Stimulated activated CD8-positive, alpha-beta memory T cell treated with anti-CD3 and anti-CD28 coated beads, Interleukin-7, amount 100 ng/mL, for 4 hours (primary cell): ENCODE results near the gene AGAP3.

ENCODE experiments used
- DNase-seq, 2 donors: peaks; one replicate each; pipeline ENCODE4 v3.0.0-alpha.2; 2020; ENCODE audit warnings: low read depth in 2 of 2

The AGAP3 gene

DNA sequence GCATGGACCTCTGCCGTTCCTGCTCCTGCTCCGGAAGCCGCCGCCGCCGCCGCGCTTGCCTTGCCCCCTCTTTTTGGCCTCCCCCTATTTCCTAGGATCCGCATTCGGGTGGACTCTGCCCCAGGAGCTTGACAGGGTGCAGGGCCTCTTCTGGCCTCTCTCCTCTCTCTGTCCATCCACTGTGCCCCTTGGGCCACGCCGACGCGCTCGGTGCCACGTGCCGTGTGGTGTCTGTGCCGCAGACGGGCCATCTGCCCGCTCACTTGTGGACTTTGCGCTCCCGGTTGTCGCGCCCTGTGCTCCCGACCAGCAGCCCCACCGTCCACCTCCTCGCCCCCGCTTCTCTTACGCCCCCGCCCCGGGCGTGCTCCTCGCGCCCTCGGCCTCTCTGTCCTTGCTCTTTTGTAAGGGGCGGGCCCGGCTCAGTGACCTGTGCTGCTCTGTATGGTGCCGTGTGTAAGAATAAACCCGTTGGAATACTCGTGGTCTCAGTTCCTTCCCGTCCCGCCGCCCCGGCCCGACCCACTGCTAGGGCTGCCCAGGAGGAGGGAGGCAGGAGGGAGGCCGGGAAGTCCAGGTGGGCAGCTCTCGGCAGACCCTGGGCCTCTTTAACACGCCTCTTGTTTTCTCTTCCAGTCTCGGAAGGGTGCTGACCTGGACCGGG lies 37.0 kb downstream of the AGAP3 start:
- DNase-seq: no peak

DNA sequence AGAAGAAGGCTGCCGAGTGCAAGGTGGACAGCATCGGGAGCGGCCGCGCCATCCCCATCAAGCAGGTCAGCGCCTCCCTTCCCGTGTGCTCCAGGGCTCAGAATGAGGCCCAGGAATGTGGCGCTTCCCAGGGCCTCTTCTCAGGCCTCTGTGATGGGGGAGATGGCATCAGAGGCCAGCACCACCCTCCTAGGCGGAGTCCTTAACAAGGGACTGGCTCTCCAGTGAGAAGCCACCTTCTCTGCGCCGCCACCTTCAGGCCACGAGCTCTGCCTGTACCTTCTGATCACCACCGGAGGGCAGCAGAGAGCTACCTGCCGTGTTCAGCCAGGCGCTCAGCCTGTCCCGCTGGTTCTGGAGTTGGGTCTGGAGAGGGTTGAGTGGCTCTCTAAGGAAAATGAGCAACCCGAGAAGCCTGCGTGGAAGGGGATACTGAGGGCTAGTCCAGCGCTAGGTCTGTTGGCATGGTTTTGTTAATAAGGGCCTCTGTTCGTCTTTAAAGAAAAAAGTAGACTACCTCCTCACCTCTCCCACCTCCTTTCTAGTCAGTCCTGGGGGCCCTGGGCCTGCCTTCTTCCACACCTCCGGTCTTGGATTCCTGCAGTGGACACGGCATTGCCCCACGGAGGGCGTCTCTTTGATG lies 37.7 kb downstream of the AGAP3 start:
- peak; percentile 62 to 66 for DNase-seq

DNA sequence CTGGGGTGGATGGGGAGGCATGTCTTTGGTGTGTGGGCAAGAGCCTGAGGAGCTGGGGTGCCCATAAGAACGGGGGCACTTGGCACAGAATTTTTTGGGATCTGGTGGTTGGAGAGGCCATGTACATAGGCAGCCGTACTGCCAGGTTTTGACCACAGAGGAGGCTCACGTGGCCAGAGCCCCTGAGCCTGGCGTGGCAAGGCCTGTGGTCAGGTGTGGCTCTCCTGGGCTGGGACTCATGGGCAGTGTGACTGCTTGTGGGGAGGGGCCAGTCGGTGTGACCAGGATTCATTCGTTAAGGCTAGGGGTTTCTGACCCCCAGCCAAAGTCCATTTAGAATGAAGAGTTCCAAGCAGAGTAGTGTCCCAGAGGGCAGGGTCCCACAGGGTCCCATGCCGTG lies 38.2 kb downstream of the AGAP3 start:
- no peak for DNase-seq

DNA sequence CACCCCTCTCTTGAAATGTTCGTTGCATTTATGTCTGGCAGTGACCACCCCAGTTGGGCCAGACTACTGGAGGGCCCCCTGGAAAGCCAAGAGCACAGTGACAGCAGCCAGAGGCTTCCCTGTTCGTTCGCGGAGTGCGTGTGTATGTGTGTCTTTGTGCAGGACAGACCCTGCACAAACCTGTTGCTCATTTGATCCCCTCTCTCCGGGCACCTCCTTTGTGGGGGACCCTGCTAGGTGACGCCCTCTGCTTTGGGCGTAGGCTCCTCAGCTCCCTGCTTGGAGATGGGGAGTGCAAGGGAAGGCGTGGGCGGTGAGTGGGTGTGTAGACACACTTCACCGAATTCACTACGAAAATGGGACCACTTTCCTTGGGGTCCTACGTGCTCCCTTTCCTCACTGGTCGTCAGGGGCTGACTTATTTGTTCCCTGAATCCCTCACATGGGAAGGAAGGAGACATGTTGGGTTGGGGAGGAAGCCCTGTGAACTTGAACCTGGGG lies 38.7 kb downstream of the AGAP3 start:
- no peak for DNase-seq

DNA sequence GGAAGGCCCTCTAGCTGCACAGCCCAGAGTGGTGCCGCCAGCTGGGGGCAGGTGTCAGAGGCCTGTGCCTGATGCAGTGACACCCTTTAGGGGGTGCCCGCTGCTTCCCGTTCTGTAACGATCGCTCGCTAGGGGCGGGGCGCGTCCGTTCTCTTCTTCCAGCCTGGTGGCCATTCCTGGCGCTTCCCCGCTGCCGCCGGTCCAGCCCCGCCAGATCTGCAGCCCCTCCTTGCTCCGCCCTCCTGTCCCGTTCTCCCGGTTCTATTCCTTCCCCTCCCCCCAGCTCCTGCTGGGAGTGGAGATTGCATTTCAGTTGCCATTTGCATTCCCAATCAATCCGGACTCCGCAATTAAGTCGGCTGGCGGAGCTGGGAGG lies 39.2 kb downstream of the AGAP3 start:
- no peak for DNase-seq

DNA sequence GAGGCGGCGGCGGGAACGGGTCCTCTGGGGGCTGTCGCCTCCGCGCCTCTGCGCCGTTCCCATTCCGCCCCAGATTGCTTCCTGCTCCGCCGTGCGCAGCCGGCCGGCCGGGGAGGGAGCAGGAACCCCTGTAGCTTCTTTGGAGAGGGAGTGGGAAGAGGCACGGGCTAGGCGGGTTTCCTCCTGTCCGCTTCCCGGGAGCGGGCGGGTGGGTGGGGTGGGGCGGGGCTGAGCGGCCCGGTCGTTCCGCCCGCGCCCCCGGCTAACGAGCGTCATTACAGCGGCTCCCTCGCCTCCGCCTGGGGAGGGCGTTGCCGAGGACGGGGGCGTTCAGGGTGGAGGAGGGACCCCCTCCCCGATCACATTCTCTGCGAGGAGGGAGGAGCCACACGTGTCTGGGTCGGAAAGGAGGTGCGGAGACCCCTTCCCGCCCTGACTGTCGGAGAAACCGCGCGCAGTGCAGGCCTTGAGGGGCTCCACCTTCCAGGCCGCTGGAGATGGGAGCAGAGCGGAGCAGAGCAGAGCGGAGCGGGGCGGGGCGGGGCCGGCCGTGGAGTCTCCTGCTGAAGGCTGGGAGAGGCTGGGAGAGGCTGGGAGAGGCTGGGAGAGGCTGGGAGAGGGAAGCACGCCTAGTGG lies 39.7 kb downstream of the AGAP3 start:
- DNase-seq: no peak

DNA sequence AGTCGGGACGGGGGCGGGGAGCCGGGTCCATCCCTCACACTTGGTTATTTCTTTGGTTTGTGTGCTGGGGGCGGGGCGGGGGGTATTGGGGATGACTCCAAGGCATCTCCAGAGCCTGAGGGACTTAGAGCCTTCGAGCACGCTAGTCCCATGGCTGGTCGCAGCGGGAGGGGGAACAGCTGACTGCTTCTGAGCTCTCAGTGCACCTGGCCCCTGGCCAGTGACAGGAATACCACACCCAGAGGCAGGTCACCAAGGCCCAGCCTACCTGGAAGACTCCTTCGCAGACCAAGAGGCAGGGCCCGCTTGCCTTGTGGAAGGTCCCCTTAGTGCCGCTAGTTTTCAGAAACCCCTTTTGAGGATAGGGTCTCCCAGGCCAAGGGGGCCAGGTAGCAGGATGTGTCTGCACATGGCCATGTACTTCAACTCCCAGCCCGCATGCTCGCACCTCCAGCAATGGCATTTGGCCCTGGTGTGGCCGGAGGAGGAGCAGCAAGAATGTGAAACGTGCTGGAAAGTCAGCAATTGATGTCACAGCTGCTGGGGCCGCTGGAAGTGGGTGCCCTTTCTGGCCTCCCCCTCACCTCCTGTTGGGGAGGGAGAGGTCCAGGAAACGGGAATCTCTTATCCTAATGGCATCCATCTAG lies 40.3 kb downstream of the AGAP3 start:
- DNase-seq: no peak

DNA sequence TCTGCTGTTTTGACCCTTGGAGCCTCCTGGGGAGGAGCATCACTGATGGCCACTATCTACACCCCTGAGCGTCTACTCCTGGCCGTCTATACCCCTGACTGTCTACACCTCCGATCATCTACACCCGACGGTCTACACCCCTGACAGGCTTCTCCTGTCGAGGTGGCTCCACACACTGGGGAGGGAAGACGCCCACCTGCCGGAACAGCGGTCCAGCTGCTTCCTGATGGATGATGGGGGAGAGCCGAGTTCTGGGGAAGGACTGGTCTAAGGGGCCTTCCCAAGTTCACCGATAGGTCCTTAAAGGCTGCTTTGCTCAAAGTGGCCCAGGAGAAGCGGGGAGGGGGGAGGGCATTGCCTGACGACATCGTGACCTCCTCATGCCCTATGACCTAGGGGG lies 41.9 kb downstream of the AGAP3 start:
- DNase-seq: no peak

DNA sequence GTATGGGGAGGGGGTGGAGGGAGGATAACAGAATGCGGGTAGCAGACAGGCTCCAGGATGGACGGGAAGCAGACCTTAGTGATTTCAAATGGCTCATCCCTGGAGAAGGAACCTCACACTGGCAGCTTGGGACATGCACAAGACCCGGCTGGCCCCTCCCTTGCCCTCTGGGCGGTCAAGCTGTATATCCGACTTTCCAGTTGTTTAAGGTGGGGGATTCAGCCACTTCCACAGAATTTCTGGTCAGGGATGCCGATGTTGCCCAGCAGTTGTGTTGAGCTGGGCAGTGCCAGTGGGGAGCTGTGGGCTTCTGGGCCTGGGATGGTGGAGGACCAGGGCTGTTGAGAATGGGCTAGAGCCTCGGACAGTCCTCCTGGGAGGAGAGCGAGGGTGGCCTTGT lies 42.4 kb downstream of the AGAP3 start:
- DNase-seq: no peak

DNA sequence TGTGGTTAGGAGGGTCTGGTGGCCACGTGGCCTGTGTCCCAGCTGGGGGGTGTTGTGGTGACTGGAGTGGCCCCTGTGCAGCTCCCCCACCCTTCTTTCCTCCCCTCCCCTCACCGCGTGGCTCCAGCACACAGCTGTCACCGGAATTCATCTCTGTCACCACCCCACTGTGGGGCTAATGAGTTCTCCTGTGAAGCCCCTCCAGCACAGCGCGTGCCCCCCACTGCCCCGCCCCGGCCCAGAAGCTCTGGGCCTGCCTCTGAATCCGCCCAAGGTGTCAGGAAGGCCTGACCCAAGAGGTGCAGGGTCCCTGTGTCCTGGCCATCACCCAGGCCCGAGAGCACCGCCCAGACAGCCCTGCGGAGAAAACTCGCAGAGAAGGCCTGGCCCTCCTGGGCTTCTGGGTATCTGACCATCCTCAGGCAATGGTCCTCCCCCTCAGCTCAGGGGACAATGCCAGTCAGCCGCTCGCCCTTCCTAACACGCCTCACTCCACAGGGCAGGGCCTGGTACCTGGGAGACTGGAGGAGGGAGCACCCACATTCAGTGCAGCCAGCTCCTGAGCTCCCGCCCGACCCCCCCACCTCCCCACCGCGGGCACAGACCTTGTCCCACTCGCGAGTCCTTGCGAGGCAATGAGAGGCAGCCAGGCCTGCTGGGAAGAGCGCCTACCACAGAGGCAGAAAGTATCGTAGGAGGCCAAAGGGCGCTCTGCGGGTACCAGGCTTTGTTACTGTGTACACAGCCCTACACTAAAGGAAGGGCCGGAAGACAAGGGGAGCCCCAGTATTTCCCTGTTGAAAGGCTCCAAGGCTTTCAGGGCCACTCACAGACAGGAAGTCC lies 43.1 kb downstream of the AGAP3 start:
- no peak for DNase-seq

DNA sequence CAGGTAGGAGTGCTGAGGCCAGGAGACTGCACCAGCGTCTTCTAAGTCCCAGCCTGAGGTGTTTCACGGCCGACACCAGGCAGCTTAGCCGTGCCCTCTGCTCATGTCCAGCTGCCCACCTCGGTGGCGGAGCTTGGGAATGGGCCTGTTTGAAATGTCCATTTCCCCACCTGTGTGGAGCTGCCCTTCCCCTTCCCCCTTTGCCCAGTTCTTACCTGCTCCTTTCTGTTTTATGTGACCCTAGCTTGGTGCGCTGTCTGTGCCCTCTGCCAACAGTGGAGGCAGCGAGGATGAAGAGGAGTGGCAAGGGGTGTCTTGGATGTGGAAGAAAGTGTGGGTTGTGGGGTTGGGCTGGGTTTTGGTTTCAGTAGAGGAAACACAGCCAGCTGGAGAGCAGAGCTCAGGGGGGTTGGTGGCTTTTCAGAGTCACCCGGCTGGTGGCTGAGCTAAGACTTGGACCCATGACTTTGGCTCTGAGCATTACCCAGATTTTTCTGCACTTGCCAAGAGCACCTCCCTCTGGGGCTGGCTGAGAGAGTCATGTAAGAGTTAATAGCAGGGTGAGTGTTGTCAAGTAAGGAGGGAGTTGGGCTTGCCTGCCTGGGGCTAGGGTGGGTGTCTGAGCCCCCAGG lies 43.8 kb downstream of the AGAP3 start:
- no peak for DNase-seq

DNA sequence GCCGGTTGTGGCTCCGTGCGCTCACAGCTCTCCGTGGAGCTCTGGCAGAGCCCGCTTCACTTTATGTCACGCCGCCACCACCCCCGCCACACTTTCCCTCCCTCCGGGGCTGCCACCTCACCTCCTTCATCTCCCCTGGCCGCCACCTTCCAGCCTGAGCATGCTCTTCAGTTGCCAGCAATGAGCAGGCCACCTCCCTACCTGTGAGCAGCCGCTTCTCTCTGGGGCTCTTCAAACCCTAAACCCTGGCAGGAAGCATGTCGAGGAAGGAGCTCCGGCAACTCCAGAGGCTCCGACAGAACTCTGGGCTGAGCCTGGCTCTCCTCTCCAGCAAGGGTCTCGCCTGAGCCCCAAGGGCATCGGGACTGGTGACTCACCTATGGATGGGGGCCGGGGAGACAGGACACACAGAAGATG lies 44.5 kb downstream of the AGAP3 start:
- no peak for DNase-seq

DNA sequence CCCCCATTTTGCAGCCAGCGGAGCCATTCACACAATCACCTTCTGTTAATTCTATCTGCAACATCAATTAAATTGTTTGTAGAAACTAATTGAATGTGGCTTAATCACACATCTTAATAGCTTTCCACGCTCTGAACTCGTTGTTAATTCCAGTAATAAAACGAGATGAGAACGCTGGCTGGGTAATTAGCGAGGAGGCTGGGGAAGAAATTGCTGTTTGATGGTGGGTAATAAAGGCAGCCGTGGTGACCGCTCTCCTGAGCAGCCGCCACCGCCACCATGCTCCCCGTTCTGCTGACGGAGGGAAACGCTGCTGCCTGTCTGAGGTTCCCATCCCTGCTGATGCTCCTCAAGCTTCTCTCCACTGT lies 44.9 kb downstream of the AGAP3 start:
- DNase-seq: no peak

DNA sequence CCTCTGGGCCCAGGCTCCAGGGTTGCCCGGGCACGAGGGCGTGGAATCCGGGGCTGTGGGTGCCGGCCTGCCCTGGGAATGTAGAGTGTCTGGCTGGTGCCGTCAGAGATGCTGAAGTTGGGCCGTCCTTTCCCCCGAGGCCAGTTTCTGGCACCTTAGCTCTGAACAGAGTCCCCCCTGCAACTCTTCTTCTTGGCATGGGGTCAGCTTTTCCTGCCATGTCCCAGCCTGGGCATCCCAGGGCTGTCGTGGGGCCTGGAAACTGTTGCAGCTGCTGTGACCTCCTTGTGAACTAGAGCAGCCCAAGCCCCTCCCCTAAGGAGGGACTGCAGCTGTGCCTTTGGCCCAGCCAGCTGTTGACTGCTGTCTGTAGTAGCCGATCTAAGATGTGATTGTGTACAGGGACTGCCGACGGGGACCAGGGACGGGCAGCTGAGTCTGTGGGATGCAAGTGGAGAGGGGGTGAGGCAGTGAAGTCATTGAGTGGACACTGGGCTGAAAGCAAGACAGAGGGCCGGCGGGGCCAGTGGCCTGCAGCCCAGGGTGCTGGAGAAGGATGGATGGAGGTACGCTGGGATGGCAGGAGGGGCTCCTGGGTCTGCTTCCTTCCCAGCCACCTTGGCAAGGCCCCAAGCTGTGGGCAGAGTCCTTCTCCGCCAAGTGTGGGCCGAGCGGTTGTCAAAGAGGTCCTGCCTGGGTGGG lies 45.5 kb downstream of the AGAP3 start:
- no peak for DNase-seq

DNA sequence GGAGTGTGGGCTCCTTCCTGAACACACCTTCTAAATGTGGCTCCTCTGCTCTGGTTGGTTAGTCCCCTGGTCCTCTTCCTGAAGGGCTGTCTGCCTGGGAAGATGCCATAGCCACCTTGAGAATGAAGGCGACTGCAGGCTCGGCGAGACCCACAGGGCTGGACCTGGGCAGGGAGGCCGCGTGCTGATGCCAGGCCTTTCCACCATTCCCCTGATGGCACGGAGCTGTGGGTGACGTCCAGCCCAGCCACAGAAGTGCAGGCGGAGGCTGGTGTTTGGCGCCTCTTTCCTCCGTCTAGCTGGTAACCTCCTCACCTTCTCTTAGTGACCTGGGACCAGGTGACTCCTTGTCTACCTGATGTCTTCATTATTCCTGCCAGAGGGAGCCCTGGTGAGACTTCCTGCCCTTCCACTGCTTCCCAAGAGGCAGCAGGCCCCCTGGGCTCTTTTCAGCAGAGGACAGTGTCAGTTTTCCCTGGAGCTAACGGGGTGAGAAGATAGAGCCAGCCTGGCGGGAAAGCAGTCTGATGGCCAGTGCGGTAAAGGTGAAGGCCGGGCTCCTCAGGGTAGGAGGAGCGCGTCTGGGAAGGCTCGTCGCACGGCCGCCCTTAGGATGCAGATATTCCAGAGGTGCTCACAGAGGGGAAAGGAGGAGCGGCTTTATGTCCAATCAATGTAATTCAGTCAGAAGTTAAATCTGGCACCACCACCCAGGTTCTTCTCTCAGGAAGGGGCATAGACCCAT lies 46.4 kb downstream of the AGAP3 start:
- no peak for DNase-seq

DNA sequence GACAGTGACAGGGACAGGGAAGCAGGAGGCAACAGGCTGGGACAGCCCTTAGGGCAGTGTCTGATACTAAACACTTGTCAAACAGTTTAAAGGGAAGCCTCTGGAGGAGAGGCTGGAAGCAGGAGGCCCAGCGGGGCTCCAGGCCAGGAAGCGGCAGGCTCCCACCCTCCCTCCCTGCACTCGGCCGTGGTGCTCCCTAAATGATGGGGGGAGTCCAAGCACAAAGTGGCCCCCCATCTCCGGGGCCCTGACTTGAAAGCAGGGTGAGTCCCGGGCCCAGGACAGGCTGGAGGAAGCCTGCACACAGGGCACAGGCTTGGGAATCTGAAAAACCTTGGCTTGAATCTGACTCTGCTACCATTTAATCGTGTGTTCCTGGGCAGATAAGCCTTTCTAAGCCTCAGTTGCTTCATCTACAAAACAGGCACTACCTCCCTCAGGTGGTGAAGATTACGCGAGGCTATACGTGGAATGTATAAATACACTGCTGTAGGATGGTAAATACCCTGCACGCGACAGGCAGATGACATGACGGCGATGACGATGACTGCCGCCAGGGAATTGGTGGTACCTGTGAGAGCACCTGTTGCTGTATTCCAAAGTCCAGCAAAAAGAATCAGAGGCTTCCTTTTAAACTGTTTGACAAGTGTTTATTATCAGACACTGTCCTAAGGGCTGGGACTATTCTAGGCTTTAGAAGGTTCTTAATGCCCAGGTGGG lies 47.2 kb downstream of the AGAP3 start:
- DNase-seq: no peak

DNA sequence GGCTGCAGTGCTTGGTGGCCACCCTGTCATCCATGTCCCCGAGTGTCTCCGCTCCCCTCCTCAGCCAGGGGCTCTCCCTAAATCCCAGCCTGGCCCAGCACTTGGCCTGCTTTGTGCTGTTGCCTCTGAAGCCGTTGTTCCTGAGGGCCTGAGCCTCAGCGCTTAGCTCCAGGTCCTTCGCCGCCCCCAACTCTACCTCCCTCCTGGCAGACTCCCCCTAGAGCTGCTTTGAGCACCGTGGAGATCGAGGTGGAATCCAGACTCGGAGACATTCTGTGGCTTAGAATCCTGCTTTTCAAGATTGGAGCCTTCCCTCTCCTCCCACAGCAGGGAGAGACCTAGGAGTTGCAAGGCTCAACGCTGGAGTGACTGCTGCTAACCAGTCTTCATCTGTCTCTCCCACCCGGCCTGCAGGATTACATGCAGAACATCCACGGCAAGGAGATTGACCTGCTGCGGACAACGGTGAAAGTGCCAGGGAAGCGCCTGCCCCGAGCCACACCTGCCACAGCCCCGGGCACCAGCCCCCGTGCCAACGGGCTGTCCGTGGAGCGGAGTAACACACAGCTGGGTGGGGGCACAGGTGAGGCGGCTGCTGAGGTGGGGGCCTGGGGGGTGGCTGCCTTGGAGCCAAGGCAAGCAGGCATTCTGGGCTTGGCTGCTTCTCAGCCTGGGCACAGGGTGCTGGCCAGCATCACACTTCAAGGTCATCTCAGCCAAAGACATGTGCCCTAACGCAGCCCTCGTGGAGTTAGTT lies 47.9 kb downstream of the AGAP3 start:
- DNase-seq: no peak

DNA sequence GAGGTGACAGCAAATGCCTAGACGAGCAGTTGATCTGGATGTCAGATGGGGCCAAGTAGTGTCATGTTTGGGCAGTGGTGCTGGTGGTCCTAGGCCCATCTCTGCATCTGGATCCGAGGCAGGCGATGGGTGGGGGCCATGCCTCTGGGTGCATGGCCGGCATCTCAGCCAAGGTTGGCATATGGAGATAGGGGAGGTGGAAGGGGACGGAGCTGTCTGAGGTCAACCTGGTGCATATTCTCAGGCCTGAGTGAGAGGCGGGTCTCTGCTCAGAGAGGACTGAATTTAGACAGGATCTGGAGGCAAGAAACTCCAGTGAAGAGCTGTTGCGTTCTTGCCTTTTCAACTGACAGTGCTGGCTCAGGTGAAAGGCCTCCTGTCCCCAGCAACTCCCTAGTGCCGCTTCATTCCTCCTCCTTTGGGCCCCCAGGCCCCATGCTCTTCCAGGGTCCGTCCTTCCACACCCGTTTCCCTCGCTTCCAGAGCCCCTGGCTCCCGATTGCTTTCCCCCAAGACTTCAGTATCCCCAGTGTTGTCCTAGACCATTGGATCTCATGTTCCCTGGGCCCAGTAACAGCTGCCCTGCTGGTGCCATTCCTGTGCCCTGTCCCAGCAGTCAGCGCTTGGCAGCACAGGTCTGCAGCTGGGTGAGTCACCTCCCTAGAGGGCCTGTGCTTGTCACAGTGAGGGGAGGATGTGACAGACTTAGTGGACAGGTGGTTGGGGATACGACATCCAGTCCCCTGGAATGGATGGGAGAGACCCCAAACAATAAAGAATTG lies 48.7 kb downstream of the AGAP3 start:
- no peak for DNase-seq
